Measurements from ENCODE around the gene HELZ2.

The HELZ2 gene

GRCh38 chr20:63579017-63579694 lies 5.1 kb upstream of the HELZ2 start:
- DNase-seq (ENCODE audit: low spot score) = no peak
- TF ChIP-seq CTCF (conservative IDR thresholded peaks at IDR 0.05; ENCODE audit: low read depth) = no peak
- no peak overlapping the region for H3K27ac ChIP-seq
- ChIA-PET POLR2A (ENCODE audit: low non-redundant PET) (no interaction called here), CTCF (interaction anchor here (0.7 to 1.6 kb wide), 2 partner anchors 41 to 346 kb away, joined by 3 to 6 read pairs; no protein-coding TSS in a partner anchor)

- ChIA-PET CTCF (interaction anchor here (0.7 to 1.6 kb wide), 2 partner anchors 40 to 345 kb away, joined by 3 to 6 read pairs; no protein-coding TSS in a partner anchor), POLR2A (ENCODE audit: low non-redundant PET) (no interaction called here)
- TF ChIP-seq CTCF (conservative IDR thresholded peaks at IDR 0.05; ENCODE audit: low read depth) = no peak
- DNase-seq (ENCODE audit: low spot score) = no peak
- H3K27ac ChIP-seq = no peak overlapping the region
These were observed 4.4 kb upstream of the HELZ2 start for GRCh38 chr20:63578224-63579016.

GRCh38 chr20:63577317-63577894 lies 3.4 kb upstream of the HELZ2 start:
- no peak for TF ChIP-seq CTCF (conservative IDR thresholded peaks at IDR 0.05; ENCODE audit: low read depth)
- H3K27ac ChIP-seq = no peak overlapping the region
- POLR2A ChIA-PET (ENCODE audit: low non-redundant PET) = no interaction called here
- DNase-seq (ENCODE audit: low spot score) = no peak
- CTCF ChIA-PET = interaction anchor here (1.6 kb wide), 1 partner anchor 39 kb away, joined by 6 read pairs; no protein-coding TSS in a partner anchor

- POLR2A ChIA-PET (ENCODE audit: low non-redundant PET) = interaction anchor here (0.6 kb wide), 1 partner anchor 54 kb away, joined by 3 read pairs; no protein-coding TSS in a partner anchor
- no peak overlapping the region for H3K27ac ChIP-seq
- CTCF ChIA-PET = interaction anchor here (0.6 kb wide), 1 partner anchor 29 kb away, joined by 4 read pairs; the partner anchor contains the start of gene SRMS
These were observed 2.3 kb upstream of the HELZ2 start for GRCh38 chr20:63576311-63576710.

GRCh38 chr20:63574829-63575743 lies 1.0 kb upstream of the HELZ2 start:
- no peak for DNase-seq (ENCODE audit: low spot score)
- peak overlapping the region; percentile 80 for H3K27ac ChIP-seq
- ChIA-PET POLR2A (ENCODE audit: low non-redundant PET) (interaction anchor here (1.2 to 1.7 kb wide), 2 partner anchors 38 to 40 kb away, joined by 4 to 5 read pairs; partner anchors contain the start of gene PTK6), CTCF (interaction anchor here (0.6 to 2.5 kb wide), 5 partner anchors 37 to 405 kb away, joined by 3 to 15 read pairs (median 4); partner anchors contain the start of genes PTK6 and SAMD10)
- TF ChIP-seq CTCF (conservative IDR thresholded peaks at IDR 0.05; ENCODE audit: low read depth) = no peak

More at GRCh38 chr20:63576311-63576710, 2.3 kb upstream of the HELZ2 start:
- DNase-seq (ENCODE audit: low spot score) = no peak
- TF ChIP-seq CTCF (conservative IDR thresholded peaks at IDR 0.05; ENCODE audit: low read depth) = no peak
